ENCODE data around the gene CDC37.
A peak's percentile ranks its signal among the peaks of the same experiment; 100 is the strongest.
"Not testable (repeated sequence)": the region's sequence is repeated elsewhere in the genome, so short reads cannot be mapped to it uniquely, and the experiment has no call there.

CDC37 gene

DNA sequence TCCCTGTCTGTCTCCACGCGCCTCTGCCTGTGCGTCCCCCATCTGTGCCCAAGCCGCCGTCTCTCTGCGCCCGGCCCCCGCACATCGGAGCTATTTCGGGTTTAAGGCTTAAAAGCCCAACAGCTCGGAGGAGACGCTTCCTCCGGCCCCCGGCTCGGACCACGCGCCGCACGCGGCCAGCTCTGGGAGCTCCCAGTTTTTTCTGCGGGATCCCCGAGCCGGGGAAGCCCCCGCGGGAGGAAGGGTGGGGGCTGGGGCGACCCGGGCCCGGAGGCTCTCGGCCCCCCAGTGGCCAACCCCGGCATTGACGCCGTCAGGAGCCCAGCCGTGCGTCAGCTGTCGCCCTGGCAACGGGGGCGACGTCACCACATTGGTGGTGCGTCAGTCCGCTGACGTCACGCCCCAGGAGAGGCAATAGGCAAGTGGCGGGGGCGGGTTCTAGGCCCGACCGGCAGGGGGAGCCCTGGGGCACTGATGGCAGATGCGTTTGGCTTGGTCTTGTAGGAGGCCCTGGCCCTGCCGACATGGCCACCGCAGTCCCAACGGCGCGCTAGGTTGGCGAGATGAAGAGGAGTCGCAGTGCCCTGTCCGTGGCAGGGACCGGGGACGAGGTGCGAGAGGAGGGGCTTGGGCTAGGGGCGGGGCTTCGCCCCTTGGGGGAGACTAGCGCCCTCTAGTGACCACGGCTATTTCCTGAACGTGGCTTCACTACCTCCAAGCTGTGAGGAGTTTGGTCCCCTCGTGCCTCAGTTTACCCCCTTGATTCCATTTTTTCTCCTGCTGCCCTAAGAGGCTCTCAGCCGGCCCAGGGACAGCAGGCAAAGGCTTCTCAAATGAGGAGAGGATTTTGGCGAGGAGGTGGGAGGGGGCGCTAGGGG is 13.3 kb upstream of the CDC37 start:
- Mint-ChIP-seq H3K4me3 (peak overlapping the region; percentile 79 to 84), H3K9me3 (peaks cover 3% of the 10 kb centered on the region in 2 donors), H3K4me1 (peaks cover 42 to 80% of the 10 kb centered on the region in 2 donors), H3K27ac (peak overlapping the region; percentile 95), H3K36me3 (peaks cover 2 to 9% of the 10 kb centered on the region in 2 donors), H3K27me3 (peaks cover 30 to 31% of the 10 kb centered on the region in 2 donors)
- peak; percentile 46 to 54 for ATAC-seq (replicated peaks)
- peak; percentile 89 for DNase-seq

DNA sequence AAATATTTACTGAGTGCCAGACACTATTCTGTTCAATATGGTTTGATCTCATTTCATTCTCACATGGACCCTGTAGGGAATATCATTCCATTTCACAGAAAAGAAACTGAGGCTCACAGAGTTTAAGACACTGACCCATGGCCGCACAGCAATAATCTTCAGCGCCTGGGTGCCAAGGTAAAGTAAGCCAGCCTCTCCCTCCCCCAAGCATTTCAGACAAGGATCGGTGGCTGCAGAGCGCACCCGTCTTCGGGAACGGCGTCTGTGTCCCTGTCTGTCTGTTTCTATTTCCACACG is 12.7 kb upstream of the CDC37 start:
- H3K27me3 Mint-ChIP-seq = peaks cover 24 to 25% of the 10 kb centered on the region in 2 donors
- ATAC-seq (replicated peaks) (no peak), DNase-seq (no peak)
- H3K36me3 Mint-ChIP-seq = peaks cover 2 to 9% of the 10 kb centered on the region in 2 donors
- H3K27ac Mint-ChIP-seq = peak overlapping the region; percentile 95
- H3K4me1 Mint-ChIP-seq = peaks cover 38 to 80% of the 10 kb centered on the region in 2 donors
- peaks cover 3% of the 10 kb centered on the region in 2 donors for H3K9me3 Mint-ChIP-seq
- peak overlapping the region; percentile 79 to 84 for H3K4me3 Mint-ChIP-seq

DNA sequence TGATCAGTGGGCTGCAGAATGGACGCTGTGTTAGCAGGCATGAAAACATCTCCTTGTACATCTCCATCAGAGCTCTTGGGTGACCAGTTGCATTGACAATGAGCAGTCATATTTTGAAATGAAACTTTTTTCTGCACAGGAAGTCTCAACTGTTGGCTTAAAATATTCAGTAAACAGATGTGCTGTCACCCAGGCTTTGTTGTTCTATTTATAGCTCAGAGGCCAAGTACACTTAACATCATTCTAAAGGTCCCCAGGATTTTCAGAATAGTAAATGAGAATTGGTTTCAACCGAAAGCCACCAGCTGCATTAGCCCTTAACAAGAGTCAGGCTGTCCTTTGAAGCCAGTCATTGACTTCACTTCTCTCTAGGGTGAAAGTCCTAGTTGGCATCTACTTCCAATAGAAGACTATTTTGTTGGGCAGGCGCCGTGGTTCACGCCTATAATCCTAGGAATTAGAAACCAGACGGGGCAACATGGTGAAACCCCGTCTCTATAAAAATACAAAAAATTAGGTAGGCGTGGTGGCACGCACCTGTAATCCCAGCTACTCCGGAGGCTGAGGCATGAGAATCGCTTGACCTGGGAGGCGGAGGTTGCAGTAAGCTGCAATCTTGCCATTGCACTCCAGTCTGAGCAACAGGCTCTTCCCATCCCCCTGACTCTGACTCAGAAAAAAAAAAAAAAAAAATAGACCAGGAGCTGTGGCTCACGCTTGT is 9.1 kb upstream of the CDC37 start:
- Mint-ChIP-seq H3K9me3 (peaks cover 3% of the 10 kb centered on the region in 2 donors), H3K36me3 (peaks cover 4 to 8% of the 10 kb centered on the region in 2 donors), H3K4me1 (peaks cover 43 to 85% of the 10 kb centered on the region in 2 donors), H3K4me3 (peak overlapping the region; percentile 25 to 62), H3K27me3 (peaks cover 0 to 8% of the 10 kb centered on the region in 2 donors), H3K27ac (peak overlapping the region; percentile 92)
- DNase-seq = peak; percentile 56
- ATAC-seq (replicated peaks) = peak; percentile 66 to 69

DNA sequence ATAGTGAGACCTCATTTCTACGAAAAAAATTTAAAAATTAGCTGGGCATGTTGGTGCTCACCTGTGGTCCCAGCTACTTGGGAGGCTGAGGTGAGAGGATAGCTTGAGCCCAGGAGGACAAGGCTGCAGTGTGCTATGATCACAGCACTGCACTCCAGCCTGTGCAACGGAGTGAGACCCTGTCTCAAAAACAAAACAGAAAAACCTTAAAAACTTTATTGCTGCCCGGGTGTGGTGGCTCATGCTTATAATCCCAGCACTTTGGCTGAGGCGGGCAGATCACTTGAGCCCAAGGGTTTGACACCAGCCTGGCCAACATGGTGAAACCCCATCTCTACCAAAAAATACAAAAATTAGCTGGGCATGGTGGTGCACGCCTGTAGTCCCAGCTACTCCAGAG is 7.9 kb upstream of the CDC37 start:
- Mint-ChIP-seq H3K4me1 (peaks cover 42 to 83% of the 10 kb centered on the region in 2 donors), H3K4me3 (peak overlapping the region; percentile 10 to 22), H3K27ac (peak overlapping the region; percentile 93)
- not testable (repeated sequence) for H3K27me3 Mint-ChIP-seq; ATAC-seq (replicated peaks); DNase-seq; H3K36me3 Mint-ChIP-seq; H3K9me3 Mint-ChIP-seq

DNA sequence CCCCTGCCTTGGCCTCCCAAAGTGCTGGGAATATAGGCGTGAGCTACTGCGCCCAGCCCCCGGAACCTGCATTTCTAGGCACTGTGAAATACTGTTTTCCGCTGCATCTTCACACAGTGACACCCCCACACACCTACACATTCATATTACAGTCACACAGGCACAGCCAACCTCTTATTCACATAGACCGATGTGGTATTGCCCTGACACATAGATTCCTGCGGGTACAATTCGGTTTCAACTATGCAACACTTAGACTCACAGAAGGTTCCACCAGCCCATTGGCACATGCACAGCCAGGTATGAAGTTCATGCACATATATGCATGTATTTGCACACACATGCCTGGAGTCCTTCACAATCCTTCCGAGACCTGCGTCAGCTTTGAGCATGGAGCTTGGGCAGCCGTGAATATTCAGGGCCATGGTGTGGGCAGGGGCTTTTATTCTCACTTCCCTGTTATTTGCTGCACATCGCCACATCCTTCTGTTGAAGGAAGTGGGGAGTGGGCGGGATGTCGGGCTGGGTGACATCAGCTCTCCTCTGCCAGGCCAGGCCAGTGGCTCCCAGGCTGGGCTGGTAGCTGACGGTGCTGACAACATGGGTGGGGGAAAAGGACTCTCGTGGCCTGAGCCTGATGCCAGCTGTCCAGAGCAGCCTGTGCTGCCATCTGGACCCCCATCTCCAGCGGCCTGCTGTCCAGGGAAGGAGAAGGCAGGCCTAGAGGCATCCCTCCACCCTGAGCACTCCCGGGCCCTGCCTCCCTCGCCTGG is 5.4 kb upstream of the CDC37 start:
- Mint-ChIP-seq H3K36me3 (peaks cover 2 to 3% of the 10 kb centered on the region in 2 donors), H3K9me3 (no peaks in the 10 kb centered on the region), H3K27ac (peak overlapping the region; percentile 94), H3K27me3 (no peaks in the 10 kb centered on the region), H3K4me1 (peaks cover 47 to 95% of the 10 kb centered on the region in 2 donors), H3K4me3 (peak overlapping the region; percentile 52 to 66)
- DNase-seq = peak; percentile 83
- ATAC-seq (replicated peaks) = peak; percentile 67 to 73

DNA sequence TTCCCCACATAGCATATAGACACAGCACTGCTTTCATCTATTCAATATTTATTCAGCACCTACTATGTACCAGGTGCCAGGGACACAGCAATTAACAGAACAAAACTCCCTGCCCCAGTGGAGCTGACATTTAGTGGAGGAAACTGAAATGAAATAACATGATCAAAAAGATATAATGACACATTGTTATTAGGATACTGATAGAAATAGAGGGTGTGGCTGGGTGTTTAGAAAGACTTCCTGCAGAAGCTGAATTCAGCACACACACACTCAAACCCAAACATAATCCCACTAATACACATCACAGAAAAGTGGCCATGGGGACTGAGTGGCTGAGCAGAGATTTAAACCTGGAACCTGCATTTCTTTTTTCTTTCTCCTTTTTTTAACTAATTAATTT is 3.8 kb upstream of the CDC37 start:
- Mint-ChIP-seq H3K9me3 (no peaks in the 10 kb centered on the region), H3K4me1 (peaks cover 51 to 92% of the 10 kb centered on the region in 2 donors), H3K4me3 (no peak overlapping the region), H3K36me3 (peaks cover 10 to 11% of the 10 kb centered on the region in 2 donors), H3K27me3 (no peaks in the 10 kb centered on the region), H3K27ac (peak overlapping the region; percentile 14)
- DNase-seq (no peak), ATAC-seq (replicated peaks) (no peak)

DNA sequence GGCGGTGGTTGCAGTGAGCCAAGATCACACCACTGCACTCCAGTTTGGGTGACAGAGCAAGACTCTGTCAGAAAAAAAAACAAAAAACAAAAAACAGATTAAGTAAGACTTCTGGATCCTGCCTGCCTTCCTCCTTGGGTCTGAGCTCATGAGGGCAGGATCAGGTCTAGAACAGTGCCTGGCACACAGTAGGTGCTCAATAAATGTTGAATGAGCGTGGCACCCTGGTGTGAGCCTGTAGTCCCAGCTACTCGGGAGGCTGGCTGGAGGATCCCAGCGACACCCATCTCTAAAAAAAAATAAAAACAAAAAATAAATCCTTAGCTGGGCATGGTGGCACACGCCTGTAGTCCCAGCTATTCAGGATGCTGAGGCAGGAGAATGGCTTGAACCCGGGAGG is 2.8 kb upstream of the CDC37 start:
- no peak for ATAC-seq (replicated peaks)
- H3K4me3 Mint-ChIP-seq = no peak overlapping the region
- no peaks in the 10 kb centered on the region for H3K27me3 Mint-ChIP-seq

DNA sequence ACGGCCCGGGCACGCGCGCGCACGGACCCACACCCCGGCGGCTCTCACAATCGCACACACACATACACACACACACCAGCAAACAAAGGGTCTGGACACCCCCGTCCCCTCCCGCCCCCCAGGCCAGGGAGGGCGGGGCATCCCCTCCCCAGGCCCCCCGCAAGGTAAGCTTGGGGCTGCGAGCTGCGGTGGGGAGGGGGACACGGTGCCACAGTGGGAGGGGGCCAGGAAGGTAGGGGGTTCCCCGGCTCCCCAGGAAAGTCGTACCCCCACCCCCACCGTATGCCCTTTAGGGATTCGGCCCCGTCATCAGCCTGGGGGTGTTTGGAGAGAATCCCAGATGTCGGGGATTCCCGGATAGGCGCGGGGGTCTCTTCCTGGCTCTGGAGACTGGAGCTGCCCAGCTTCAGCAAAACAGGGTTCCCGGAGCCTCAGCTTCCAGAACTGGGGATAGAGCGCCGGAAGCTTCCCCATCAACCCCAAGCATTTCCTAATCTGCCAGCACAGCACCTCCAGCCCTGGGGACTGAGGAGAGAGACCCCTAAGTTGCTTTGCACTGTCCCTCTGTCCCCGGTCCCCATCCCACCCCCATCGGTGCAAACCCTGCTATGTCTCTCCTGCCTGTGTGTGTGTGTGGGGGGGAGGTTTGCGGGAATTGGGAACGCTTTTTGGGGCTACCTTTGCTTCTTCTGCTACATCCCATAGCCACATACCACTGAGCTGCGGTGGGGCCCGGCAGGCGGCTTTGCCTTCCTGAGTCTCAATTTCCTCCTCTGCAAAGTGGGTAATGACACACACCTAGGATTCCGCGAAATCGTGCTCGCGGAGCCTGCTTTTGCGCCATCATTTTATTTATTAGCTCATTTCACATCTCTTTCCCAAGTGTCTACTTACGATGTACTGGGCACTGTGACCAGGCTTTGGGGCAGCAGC is 1.8 kb upstream of the CDC37 start:
- Mint-ChIP-seq H3K27me3 (no peaks in the 10 kb centered on the region), H3K9me3 (no peaks in the 10 kb centered on the region), H3K27ac (peak overlapping the region; percentile 99), H3K36me3 (peaks cover 11 to 16% of the 10 kb centered on the region in 2 donors), H3K4me3 (peak overlapping the region; percentile 98 to 99), H3K4me1 (peaks cover 57 to 90% of the 10 kb centered on the region in 2 donors)
- no peak for ATAC-seq (replicated peaks)
- DNase-seq = no peak

More for the DNA sequence above, 2.8 kb upstream of the CDC37 start:
- H3K36me3 Mint-ChIP-seq = peaks cover 11 to 13% of the 10 kb centered on the region in 2 donors
- H3K27ac Mint-ChIP-seq = no peak overlapping the region
- H3K9me3 Mint-ChIP-seq = no peaks in the 10 kb centered on the region
- peaks cover 55 to 93% of the 10 kb centered on the region in 2 donors for H3K4me1 Mint-ChIP-seq
- no peak for DNase-seq

DNA sequence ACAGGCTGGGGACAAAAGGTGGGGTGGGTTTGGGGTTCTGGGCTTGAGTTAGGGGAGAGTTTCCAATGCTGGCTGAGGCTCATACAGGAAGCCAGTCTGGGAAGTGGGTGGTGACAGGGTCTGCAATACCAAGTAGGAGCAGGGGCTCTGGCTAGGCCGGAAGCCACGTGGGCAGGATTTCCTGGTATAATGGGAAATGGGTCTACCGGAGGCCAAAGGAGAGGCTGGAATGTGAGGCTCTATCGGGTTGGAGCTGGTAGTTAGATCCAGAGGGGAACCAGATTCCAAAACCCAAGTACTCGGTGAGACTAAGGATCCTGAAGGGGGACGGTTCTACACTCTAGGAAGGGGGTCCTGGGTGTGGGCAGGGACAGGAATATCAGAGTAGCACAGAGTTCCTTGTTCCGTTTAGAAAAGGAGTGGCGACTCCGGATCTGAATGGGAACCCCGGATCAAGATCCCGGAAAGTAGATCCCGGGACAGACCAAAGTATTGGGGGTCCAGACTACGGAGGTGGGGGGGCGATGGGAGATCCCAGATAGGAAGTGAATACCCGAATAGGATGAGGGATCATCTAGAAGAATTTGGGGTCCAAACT is 802 bp downstream of the CDC37 start:
- Mint-ChIP-seq H3K27ac (peak overlapping the region; percentile 99), H3K4me1 (peaks cover 49 to 88% of the 10 kb centered on the region in 2 donors), H3K9me3 (no peaks in the 10 kb centered on the region), H3K4me3 (peak overlapping the region; percentile 98 to 99), H3K27me3 (no peaks in the 10 kb centered on the region), H3K36me3 (peaks cover 21 to 27% of the 10 kb centered on the region in 2 donors)
- DNase-seq (no peak), ATAC-seq (replicated peaks) (no peak)

DNA sequence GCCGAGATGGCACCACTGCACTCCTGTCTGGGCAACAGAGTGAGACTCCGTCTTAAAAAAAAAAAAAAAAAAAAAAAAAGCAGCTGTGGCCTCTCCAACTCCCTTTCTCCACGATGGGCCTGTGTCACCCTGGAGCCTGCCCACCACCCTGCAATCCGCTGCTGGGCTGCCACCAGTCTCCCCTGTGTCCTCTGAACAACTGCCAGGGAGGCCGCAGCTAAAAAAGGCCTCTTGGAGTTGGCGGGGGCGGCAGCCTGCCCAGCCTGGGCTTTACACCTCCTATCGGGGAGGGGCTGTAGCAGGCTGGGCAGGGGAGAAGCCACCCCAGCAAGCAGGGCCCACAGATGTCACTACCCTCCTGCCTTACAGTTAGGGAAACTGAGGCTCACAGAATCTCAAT is 3.5 kb downstream of the CDC37 start:
- DNase-seq (no peak), ATAC-seq (replicated peaks) (no peak)
- Mint-ChIP-seq H3K4me1 (peaks cover 36 to 75% of the 10 kb centered on the region in 2 donors), H3K9me3 (no peaks in the 10 kb centered on the region), H3K36me3 (peaks cover 32 to 48% of the 10 kb centered on the region in 2 donors), H3K27ac (no peak overlapping the region), H3K27me3 (no peaks in the 10 kb centered on the region), H3K4me3 (peak overlapping the region in 1 of 2 donors; percentile 19)

DNA sequence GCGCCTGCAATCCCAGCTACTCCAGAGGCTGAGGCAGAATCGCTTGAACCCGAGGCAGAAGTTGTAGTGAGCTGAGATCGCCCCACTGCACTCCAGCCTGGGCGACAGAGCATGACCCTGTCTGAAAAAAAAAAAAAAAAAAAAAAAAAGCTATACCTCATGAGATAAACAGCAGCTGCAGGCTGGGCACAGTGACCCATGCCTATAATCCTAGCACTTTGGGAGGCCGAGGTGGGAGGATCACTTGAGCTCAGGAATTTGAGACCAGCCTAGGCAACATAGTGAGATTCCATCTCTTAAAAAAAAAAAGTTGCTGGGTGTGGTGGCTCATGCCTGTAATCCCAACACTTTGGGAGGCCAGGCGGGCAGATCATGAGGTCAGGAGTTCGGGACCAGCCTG is 4.0 kb downstream of the CDC37 start:
- H3K4me1 Mint-ChIP-seq = peaks cover 32 to 71% of the 10 kb centered on the region in 2 donors
- not testable (repeated sequence) for DNase-seq; H3K4me3 Mint-ChIP-seq; H3K27ac Mint-ChIP-seq; H3K27me3 Mint-ChIP-seq; H3K9me3 Mint-ChIP-seq; ATAC-seq (replicated peaks)
- H3K36me3 Mint-ChIP-seq = peaks cover 32 to 49% of the 10 kb centered on the region in 2 donors

DNA sequence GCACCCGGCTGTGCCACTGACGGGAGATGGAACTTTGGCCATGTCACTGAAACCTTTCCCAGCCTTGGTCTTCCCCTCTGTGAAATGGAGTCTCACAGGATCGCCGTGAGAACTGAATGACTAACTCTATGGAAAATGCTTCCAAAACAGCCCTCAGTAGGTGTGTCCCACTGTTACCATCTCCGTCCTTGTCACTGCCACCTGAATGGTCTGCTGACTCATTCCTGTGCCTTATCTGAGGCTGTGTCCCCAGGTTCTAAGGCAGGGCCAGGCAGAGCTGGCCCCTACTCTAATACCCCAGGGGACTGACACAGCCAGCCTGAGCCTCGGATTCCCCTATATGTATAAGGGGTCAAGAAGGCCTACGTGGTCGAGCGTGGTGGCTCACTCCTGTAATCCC is 4.5 kb downstream of the CDC37 start:
- Mint-ChIP-seq H3K27me3 (no peaks in the 10 kb centered on the region), H3K4me1 (peaks cover 29 to 65% of the 10 kb centered on the region in 2 donors), H3K9me3 (no peaks in the 10 kb centered on the region), H3K36me3 (peaks cover 32 to 54% of the 10 kb centered on the region in 2 donors), H3K27ac (no peak overlapping the region), H3K4me3 (no peak overlapping the region)
- no peak for ATAC-seq (replicated peaks)
- no peak for DNase-seq

DNA sequence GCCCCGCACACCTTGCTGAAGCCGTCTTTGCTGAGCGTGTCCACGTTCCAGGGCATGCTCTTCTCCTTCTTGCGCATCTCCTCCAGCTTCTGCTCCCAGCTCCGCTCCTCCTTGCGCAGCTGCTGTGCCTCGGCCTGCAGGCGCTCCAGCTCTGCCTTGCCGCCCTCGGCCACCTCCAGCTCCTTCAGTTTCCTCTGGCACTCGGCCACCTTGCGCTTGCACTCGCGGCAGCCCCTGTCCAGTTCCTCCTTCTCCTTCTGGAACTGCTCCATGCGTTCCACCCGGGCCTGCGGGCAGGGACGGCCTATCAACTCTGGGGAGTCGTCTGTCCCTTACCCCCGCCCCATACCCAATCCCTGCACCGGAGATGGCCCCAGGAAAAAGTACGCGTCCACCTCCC is 7.4 kb downstream of the CDC37 start:
- Mint-ChIP-seq H3K4me1 (peaks cover 16 to 42% of the 10 kb centered on the region in 2 donors), H3K4me3 (no peak overlapping the region), H3K36me3 (peaks cover 28 to 60% of the 10 kb centered on the region in 2 donors), H3K9me3 (no peaks in the 10 kb centered on the region), H3K27ac (no peak overlapping the region), H3K27me3 (no peaks in the 10 kb centered on the region)
- no peak for DNase-seq
- no peak for ATAC-seq (replicated peaks)
